ENCODE data around the gene SYNPR.

SYNPR gene

GRCh38 chr3:63593779-63594178 is 315.7 kb downstream of the SYNPR start:
- Histone ChIP-seq H3K9me3 (ENCODE audit: control insufficient read depth, insufficient read depth, low read length) (no peaks in the 10 kb centered on the region), H3K27me3 (ENCODE audit: control insufficient read depth, insufficient read depth, low read length) (no peaks in the 10 kb centered on the region), H3K9ac (ENCODE audit: low read depth, low read length) (no peak overlapping the region), H3K4me3 (ENCODE audit: low read depth, low read length) (no peak overlapping the region), H3K4me1 (ENCODE audit: control insufficient read depth, insufficient read depth, low read length) (peaks cover 10% of the 10 kb centered on the region), H3K36me3 (ENCODE audit: control insufficient read depth, insufficient read depth, low read length) (no peaks in the 10 kb centered on the region)

- H3K4me3 ChIP-seq (ENCODE audit: low read depth, low read length) = no peak overlapping the region
- H3K9ac ChIP-seq (ENCODE audit: low read depth, low read length) = no peak overlapping the region
- no peaks in the 10 kb centered on the region for H3K36me3 ChIP-seq (ENCODE audit: control insufficient read depth, insufficient read depth, low read length)
- no peaks in the 10 kb centered on the region for H3K9me3 ChIP-seq (ENCODE audit: control insufficient read depth, insufficient read depth, low read length)
- no peaks in the 10 kb centered on the region for H3K27me3 ChIP-seq (ENCODE audit: control insufficient read depth, insufficient read depth, low read length)
- peaks cover 10% of the 10 kb centered on the region for H3K4me1 ChIP-seq (ENCODE audit: control insufficient read depth, insufficient read depth, low read length)
Measured at GRCh38 chr3:63595221-63595620, 317.1 kb downstream of the SYNPR start.

- Histone ChIP-seq H3K4me1 (ENCODE audit: control insufficient read depth, insufficient read depth, low read length) (peaks cover 10% of the 10 kb centered on the region), H3K9ac (ENCODE audit: low read depth, low read length) (no peak overlapping the region), H3K9me3 (ENCODE audit: control insufficient read depth, insufficient read depth, low read length) (no peaks in the 10 kb centered on the region), H3K36me3 (ENCODE audit: control insufficient read depth, insufficient read depth, low read length) (no peaks in the 10 kb centered on the region), H3K4me3 (ENCODE audit: low read depth, low read length) (no peak overlapping the region), H3K27me3 (ENCODE audit: control insufficient read depth, insufficient read depth, low read length) (no peaks in the 10 kb centered on the region)
Measured at GRCh38 chr3:63597019-63597418, 318.9 kb downstream of the SYNPR start.

GRCh38 chr3:63607716-63608115 is 329.6 kb downstream of the SYNPR start:
- no peaks in the 10 kb centered on the region for H3K4me1 ChIP-seq (ENCODE audit: control insufficient read depth, insufficient read depth, low read length)
- H3K36me3 ChIP-seq (ENCODE audit: control insufficient read depth, insufficient read depth, low read length) = no peaks in the 10 kb centered on the region
- no peaks in the 10 kb centered on the region for H3K9me3 ChIP-seq (ENCODE audit: control insufficient read depth, insufficient read depth, low read length)
- no peak overlapping the region for H3K4me3 ChIP-seq (ENCODE audit: low read depth, low read length)
- no peak overlapping the region for H3K9ac ChIP-seq (ENCODE audit: low read depth, low read length)
- H3K27me3 ChIP-seq (ENCODE audit: control insufficient read depth, insufficient read depth, low read length) = no peaks in the 10 kb centered on the region

- H3K9me3 ChIP-seq (ENCODE audit: control insufficient read depth, insufficient read depth, low read length) = no peaks in the 10 kb centered on the region
- no peaks in the 10 kb centered on the region for H3K27me3 ChIP-seq (ENCODE audit: control insufficient read depth, insufficient read depth, low read length)
- no peaks in the 10 kb centered on the region for H3K4me1 ChIP-seq (ENCODE audit: control insufficient read depth, insufficient read depth, low read length)
- no peak overlapping the region for H3K4me3 ChIP-seq (ENCODE audit: low read depth, low read length)
- H3K9ac ChIP-seq (ENCODE audit: low read depth, low read length) = no peak overlapping the region
- no peaks in the 10 kb centered on the region for H3K36me3 ChIP-seq (ENCODE audit: control insufficient read depth, insufficient read depth, low read length)
Measured at GRCh38 chr3:63609408-63609807, 331.3 kb downstream of the SYNPR start.

- Histone ChIP-seq H3K4me1 (ENCODE audit: control insufficient read depth, insufficient read depth, low read length) (no peaks in the 10 kb centered on the region), H3K4me3 (ENCODE audit: low read depth, low read length) (no peak overlapping the region), H3K9ac (ENCODE audit: low read depth, low read length) (no peak overlapping the region), H3K36me3 (ENCODE audit: control insufficient read depth, insufficient read depth, low read length) (no peaks in the 10 kb centered on the region), H3K27me3 (ENCODE audit: control insufficient read depth, insufficient read depth, low read length) (no peaks in the 10 kb centered on the region), H3K9me3 (ENCODE audit: control insufficient read depth, insufficient read depth, low read length) (no peaks in the 10 kb centered on the region)
Measured at GRCh38 chr3:63609834-63610233, 331.7 kb downstream of the SYNPR start.

- H3K9ac ChIP-seq (ENCODE audit: low read depth, low read length) = no peak overlapping the region
- no peaks in the 10 kb centered on the region for H3K36me3 ChIP-seq (ENCODE audit: control insufficient read depth, insufficient read depth, low read length)
- H3K9me3 ChIP-seq (ENCODE audit: control insufficient read depth, insufficient read depth, low read length) = no peaks in the 10 kb centered on the region
- no peaks in the 10 kb centered on the region for H3K27me3 ChIP-seq (ENCODE audit: control insufficient read depth, insufficient read depth, low read length)
- no peak overlapping the region for H3K4me3 ChIP-seq (ENCODE audit: low read depth, low read length)
- H3K4me1 ChIP-seq (ENCODE audit: control insufficient read depth, insufficient read depth, low read length) = no peaks in the 10 kb centered on the region
Measured at GRCh38 chr3:63611382-63611781, 333.3 kb downstream of the SYNPR start.

GRCh38 chr3:63613561-63613960 is 335.5 kb downstream of the SYNPR start:
- Histone ChIP-seq H3K4me1 (ENCODE audit: control insufficient read depth, insufficient read depth, low read length) (peaks cover under 1% of the 10 kb centered on the region), H3K9me3 (ENCODE audit: control insufficient read depth, insufficient read depth, low read length) (no peaks in the 10 kb centered on the region), H3K9ac (ENCODE audit: low read depth, low read length) (no peak overlapping the region), H3K4me3 (ENCODE audit: low read depth, low read length) (no peak overlapping the region), H3K27me3 (ENCODE audit: control insufficient read depth, insufficient read depth, low read length) (no peaks in the 10 kb centered on the region), H3K36me3 (ENCODE audit: control insufficient read depth, insufficient read depth, low read length) (no peaks in the 10 kb centered on the region)

GRCh38 chr3:63617391-63617790 is 339.3 kb downstream of the SYNPR start:
- H3K4me1 ChIP-seq (ENCODE audit: control insufficient read depth, insufficient read depth, low read length) = peaks cover 4% of the 10 kb centered on the region
- no peaks in the 10 kb centered on the region for H3K27me3 ChIP-seq (ENCODE audit: control insufficient read depth, insufficient read depth, low read length)
- no peaks in the 10 kb centered on the region for H3K36me3 ChIP-seq (ENCODE audit: control insufficient read depth, insufficient read depth, low read length)
- no peaks in the 10 kb centered on the region for H3K9me3 ChIP-seq (ENCODE audit: control insufficient read depth, insufficient read depth, low read length)
- H3K4me3 ChIP-seq (ENCODE audit: low read depth, low read length) = no peak overlapping the region
- no peak overlapping the region for H3K9ac ChIP-seq (ENCODE audit: low read depth, low read length)

GRCh38 chr3:63624941-63625560 is 346.9 kb downstream of the SYNPR start:
- H3K9me3 ChIP-seq (ENCODE audit: control insufficient read depth, insufficient read depth, low read length) = no peaks in the 10 kb centered on the region
- no peak overlapping the region for H3K4me3 ChIP-seq (ENCODE audit: low read depth, low read length)
- H3K27me3 ChIP-seq (ENCODE audit: control insufficient read depth, insufficient read depth, low read length) = no peaks in the 10 kb centered on the region
- no peak overlapping the region for H3K9ac ChIP-seq (ENCODE audit: low read depth, low read length)
- H3K4me1 ChIP-seq (ENCODE audit: control insufficient read depth, insufficient read depth, low read length) = peaks cover 7% of the 10 kb centered on the region
- H3K36me3 ChIP-seq (ENCODE audit: control insufficient read depth, insufficient read depth, low read length) = no peaks in the 10 kb centered on the region

GRCh38 chr3:63631670-63632069 is 353.6 kb downstream of the SYNPR start:
- no peak overlapping the region for H3K4me3 ChIP-seq (ENCODE audit: low read depth, low read length)

GRCh38 chr3:63635186-63635585 is 357.1 kb downstream of the SYNPR start:
- H3K4me1 ChIP-seq (ENCODE audit: control insufficient read depth, insufficient read depth, low read length) = no peaks in the 10 kb centered on the region
- H3K4me3 ChIP-seq (ENCODE audit: low read depth, low read length) = no peak overlapping the region
- H3K36me3 ChIP-seq (ENCODE audit: control insufficient read depth, insufficient read depth, low read length) = no peaks in the 10 kb centered on the region
- H3K9ac ChIP-seq (ENCODE audit: low read depth, low read length) = no peak overlapping the region
- no peaks in the 10 kb centered on the region for H3K9me3 ChIP-seq (ENCODE audit: control insufficient read depth, insufficient read depth, low read length)
- no peaks in the 10 kb centered on the region for H3K27me3 ChIP-seq (ENCODE audit: control insufficient read depth, insufficient read depth, low read length)

More at GRCh38 chr3:63631670-63632069, 353.6 kb downstream of the SYNPR start:
- Histone ChIP-seq H3K36me3 (ENCODE audit: control insufficient read depth, insufficient read depth, low read length) (no peaks in the 10 kb centered on the region), H3K27me3 (ENCODE audit: control insufficient read depth, insufficient read depth, low read length) (no peaks in the 10 kb centered on the region), H3K4me1 (ENCODE audit: control insufficient read depth, insufficient read depth, low read length) (no peaks in the 10 kb centered on the region), H3K9me3 (ENCODE audit: control insufficient read depth, insufficient read depth, low read length) (no peaks in the 10 kb centered on the region), H3K9ac (ENCODE audit: low read depth, low read length) (no peak overlapping the region)
